ENCODE measurements around the gene TLR8.

TLR8 gene

GRCh38 chrX:12912791-12913482, 6.5 kb downstream of the TLR8 start:
- no peak for TF ChIP-seq CTCF (IDR thresholded peaks at IDR 0.05; ENCODE audit: extremely low read depth, missing control alignments)
- no peak for DNase-seq (ENCODE audit: low spot score)

GRCh38 chrX:12917753-12918152, 11.3 kb downstream of the TLR8 start:
- DNase-seq (ENCODE audit: low spot score), result no peak
- TF ChIP-seq CTCF (IDR thresholded peaks at IDR 0.05; ENCODE audit: extremely low read depth, missing control alignments), result no peak

GRCh38 chrX:12919051-12919450, 12.6 kb downstream of the TLR8 start:
- no peak for DNase-seq (ENCODE audit: low spot score)
- TF ChIP-seq CTCF (IDR thresholded peaks at IDR 0.05; ENCODE audit: extremely low read depth, missing control alignments), result no peak

GRCh38 chrX:12919620-12920019, 13.2 kb downstream of the TLR8 start:
- DNase-seq (ENCODE audit: low spot score), result no peak
- no peak for TF ChIP-seq CTCF (IDR thresholded peaks at IDR 0.05; ENCODE audit: extremely low read depth, missing control alignments)

- TF ChIP-seq CTCF (IDR thresholded peaks at IDR 0.05; ENCODE audit: extremely low read depth, missing control alignments), result no peak
- no peak for DNase-seq (ENCODE audit: low spot score)
These were observed 14.6 kb downstream of the TLR8 start for GRCh38 chrX:12920990-12921389.

GRCh38 chrX:12921886-12922598, 15.6 kb downstream of the TLR8 start:
- no peak for TF ChIP-seq CTCF (IDR thresholded peaks at IDR 0.05; ENCODE audit: extremely low read depth, missing control alignments)

GRCh38 chrX:12922599-12922919, 16.1 kb downstream of the TLR8 start:
- DNase-seq (ENCODE audit: low spot score), result no peak
- no peak for TF ChIP-seq CTCF (IDR thresholded peaks at IDR 0.05; ENCODE audit: extremely low read depth, missing control alignments)

More at GRCh38 chrX:12921886-12922598, 15.6 kb downstream of the TLR8 start:
- DNase-seq (ENCODE audit: low spot score), result no peak

Measured in GM20000 (cell line).